Peyer's patch (tissue), 4 donors: ENCODE results near the gene BICC1.

Experiments
- CTCF ChIP-seq, 6 experiments: fragments of 450-650 bp in 4 of 6; fragments of 200-600 bp in 2 of 6; sonication (generic) in 1 of 6; IDR thresholded peaks; one replicate each; pipeline ENCODE4 v1.5.1; 2017 to 2019; ENCODE audit warnings: antibody characterized with exemption in 6 of 6, mild to moderate bottlenecking in 3 of 6, moderate library complexity in 1 of 6
- POLR2A ChIP-seq, 2 donors: fragments of 450-650 bp; IDR thresholded peaks; one replicate each; pipeline ENCODE4 v1.5.1; 2017; ENCODE audit warnings: antibody characterized with exemption in 2 of 2, mild to moderate bottlenecking in 2 of 2, moderate library complexity in 2 of 2

GRCh38 chr10:58735087-58735486, 222.4 kb downstream of the BICC1 start:
- TF ChIP-seq POLR2A (IDR thresholded peaks at IDR 0.05) (no peak), CTCF (IDR thresholded peaks at IDR 0.05) (no peak)
